Embryonic facial prominence (tissue), 1 donor: ENCODE results near the gene NAALAD2.
A peak's percentile ranks its signal among the peaks of the same experiment; 100 is the strongest.
"Not testable (repeated sequence)": the region's sequence is repeated elsewhere in the genome, so short reads cannot be mapped to it uniquely, and the experiment has no call there.

Experiments
- DNase-seq: peaks from one replicate; pipeline ENCODE4 v3.0.0-alpha.2; 2016; ENCODE audit errors: extremely low spot score

The NAALAD2 gene

GRCh38 chr11:90192869-90193582, 58.6 kb downstream of the NAALAD2 start:
- no peak for DNase-seq

GRCh38 chr11:90197377-90197776, 62.9 kb downstream of the NAALAD2 start:
- no peak for DNase-seq

- no peak for DNase-seq
Observed at GRCh38 chr11:90202342-90202741, 67.9 kb downstream of the NAALAD2 start.

- DNase-seq, result no peak
Observed at GRCh38 chr11:90204407-90204806, 69.9 kb downstream of the NAALAD2 start.

GRCh38 chr11:90204832-90205646, 70.6 kb downstream of the NAALAD2 start:
- DNase-seq, result no peak

GRCh38 chr11:90207992-90208391, 73.5 kb downstream of the NAALAD2 start:
- not testable (repeated sequence) for DNase-seq

- DNase-seq, result no peak
Observed at GRCh38 chr11:90208857-90209256, 74.4 kb downstream of the NAALAD2 start.

- DNase-seq, result no peak
Observed at GRCh38 chr11:90213322-90213721, 78.9 kb downstream of the NAALAD2 start.

- no peak for DNase-seq
Observed at GRCh38 chr11:90216611-90217010, 82.1 kb downstream of the NAALAD2 start.

GRCh38 chr11:90218606-90219005, 84.1 kb downstream of the NAALAD2 start:
- no peak for DNase-seq

GRCh38 chr11:90219438-90219837, 85.0 kb downstream of the NAALAD2 start:
- DNase-seq, result no peak

- no peak for DNase-seq
Observed at GRCh38 chr11:90220391-90220790, 85.9 kb downstream of the NAALAD2 start.

GRCh38 chr11:90221803-90222458, 87.5 kb downstream of the NAALAD2 start:
- peak; percentile 8 for DNase-seq

GRCh38 chr11:90222459-90223247, 88.2 kb downstream of the NAALAD2 start, which contains the start of gene CHORDC1:
Gene CHORDC1 (minus strand): TSS chr11:90223049. CDS start chr11:90222954, 95 bp downstream.
- peak; percentile 59 for DNase-seq

GRCh38 chr11:90223248-90223585, 88.8 kb downstream of the NAALAD2 start:
- DNase-seq, result no peak

- no peak for DNase-seq
Observed at GRCh38 chr11:90228056-90228455, 93.6 kb downstream of the NAALAD2 start.

GRCh38 chr11:90229791-90230190, 95.3 kb downstream of the NAALAD2 start:
- DNase-seq, result no peak

- no peak for DNase-seq
Observed at GRCh38 chr11:90234977-90235376, 100.5 kb downstream of the NAALAD2 start.

- DNase-seq, result no peak
Observed at GRCh38 chr11:90235526-90235925, 101.1 kb downstream of the NAALAD2 start.

- DNase-seq, result no peak
Observed at GRCh38 chr11:90237004-90237403, 102.5 kb downstream of the NAALAD2 start.

- not testable (repeated sequence) for DNase-seq
Observed at GRCh38 chr11:90239967-90240636, 105.6 kb downstream of the NAALAD2 start.
